ENCODE results near the gene PLPP3.

Gene PLPP3

DNA sequence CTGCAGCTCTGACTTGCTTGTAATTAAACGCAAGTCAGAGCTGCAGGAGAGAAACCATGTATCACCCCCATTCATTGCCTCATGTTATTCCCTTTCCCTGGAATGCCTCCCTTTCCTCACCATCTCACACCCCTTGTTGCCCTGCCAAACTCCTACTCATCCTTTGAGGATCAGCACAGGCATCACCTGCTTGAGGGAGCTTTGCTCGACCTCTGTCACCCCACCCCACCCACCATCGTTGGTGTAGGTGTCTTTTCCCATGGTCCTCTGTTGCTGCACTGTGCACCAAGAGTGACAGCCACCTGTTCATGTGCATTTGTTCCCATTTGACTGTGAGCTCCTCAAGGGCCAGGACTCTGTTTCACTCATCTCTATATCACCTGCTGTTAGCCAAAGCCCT, 117.2 kb downstream of the PLPP3 start:
- no peak for DNase-seq (ENCODE audit: low read depth in 2 of 2)

DNA sequence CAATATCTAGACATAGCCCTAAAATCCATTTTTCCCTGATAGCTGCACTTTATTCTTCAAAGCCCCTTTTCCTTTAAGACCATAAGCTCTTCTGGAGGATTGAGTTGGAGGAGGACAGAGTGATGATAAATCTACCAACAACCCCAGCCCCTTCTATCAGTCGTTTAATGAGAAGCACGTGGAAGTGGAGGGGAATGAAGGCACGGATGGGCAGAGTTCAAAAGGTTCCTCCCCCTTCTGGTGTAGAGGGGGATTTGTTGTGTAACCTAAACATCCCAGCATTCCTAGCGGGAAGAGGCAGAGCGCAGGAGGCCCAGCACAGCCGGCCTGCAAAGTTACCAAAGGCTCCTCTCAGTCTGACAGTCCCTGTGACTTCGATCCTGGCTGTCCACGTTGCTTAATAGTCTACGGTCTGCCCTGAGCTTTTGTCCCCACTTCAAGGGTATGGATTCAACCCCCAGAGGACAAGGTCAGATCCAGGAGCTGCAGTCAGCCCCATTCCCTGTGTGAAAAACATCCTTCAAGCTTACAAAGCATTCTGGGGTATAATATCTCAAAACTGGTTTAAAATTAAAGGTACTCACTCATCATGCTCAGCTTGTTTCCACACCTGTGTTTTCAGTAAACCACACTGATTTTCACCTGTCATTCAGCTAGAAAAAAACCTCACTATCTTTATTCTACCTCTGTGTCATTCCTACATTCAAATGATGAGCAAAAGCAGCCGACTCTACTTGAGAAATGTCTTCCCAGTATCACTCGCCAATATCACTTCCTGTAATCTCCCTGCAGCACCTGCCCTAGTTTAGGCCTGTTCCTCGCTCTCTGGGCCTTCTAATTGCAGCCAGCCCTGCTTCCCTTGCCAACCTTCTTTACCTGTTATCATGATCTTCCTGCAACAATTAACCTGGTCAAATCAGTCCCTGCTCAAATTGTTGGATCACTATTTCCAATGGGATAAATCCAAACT, 117.9 kb downstream of the PLPP3 start:
- no peak for DNase-seq (ENCODE audit: low read depth in 2 of 2)

DNA sequence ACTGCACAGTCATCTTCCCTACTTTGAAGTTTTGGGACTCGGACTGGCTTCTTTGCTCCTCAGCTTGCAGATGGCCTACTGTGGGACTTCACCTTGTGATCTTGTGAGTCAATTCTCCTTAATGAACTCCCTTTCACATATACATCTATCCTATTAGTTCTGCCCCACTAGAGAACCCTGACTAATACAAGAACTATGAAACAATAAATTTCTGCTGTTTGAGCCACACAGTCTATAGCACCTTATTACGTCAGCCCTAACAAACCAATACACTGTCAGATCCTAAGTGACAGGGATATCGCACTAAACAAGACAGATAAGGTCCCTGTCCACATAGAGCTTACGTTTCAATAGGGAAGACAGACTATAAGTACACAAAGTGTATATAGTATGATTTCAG, 120.1 kb downstream of the PLPP3 start:
- DNase-seq (ENCODE audit: low read depth in 2 of 2) = no peak

DNA sequence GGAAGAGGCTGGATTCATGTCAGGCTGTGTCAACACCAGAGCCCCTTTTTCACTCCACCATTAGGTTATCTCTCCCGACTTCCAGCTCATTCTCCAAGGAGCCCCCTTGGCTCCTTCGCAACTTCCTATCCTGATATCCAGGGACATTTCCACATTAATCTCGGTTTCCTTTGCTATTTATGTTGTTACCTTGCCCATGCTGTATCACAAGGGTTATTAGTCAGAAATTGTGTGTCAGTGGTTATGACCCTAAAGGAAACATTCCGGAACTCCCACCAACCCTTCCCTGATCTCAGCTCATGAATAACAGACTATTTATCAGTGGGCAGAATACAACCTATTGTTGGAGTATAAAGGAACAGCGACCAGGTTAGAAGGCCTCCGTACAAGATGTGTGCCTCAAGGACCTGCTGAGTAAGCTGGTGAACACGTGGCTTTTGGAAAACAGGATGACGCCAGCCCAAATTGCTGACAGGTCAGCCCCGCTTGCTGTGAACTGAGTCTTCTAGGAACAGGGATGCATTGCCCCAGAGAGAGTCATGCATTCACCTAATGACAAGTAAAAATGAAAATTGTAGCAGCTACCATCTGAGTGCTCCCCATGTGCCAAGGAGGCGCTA, 121.5 kb downstream of the PLPP3 start:
- no peak for DNase-seq (ENCODE audit: low read depth in 2 of 2)

DNA sequence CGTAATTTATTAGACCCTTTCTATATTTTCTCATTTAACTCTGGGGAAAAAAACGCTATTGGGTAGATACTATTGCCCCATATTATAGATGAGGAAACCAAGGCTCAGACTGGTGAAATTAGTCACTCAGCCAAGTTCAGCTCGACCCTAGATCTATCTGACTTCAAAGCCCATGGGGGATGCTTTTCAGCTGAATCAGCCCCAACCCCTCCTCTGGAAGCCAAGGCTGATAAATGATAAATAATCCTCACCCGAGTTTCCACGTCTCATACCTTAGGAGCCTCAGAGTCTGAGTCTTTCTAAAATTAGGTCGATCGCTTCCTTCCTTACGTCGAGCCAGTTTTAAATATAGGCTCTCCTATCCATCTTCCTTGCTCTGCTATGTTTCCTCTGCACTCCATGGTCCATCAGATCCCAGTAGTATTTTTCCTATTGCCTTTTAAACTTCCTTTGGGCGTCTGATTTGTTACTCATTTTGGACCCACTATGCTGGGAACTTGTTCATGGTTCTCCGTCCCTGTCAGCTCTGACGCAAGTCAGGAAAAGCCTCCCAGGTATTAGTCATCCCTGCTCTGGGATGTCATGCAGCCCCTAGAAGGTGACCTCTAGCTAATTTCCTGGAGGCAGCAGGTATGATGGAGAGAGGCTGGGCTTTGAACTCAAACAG, 122.8 kb downstream of the PLPP3 start:
- no peak for DNase-seq (ENCODE audit: low read depth in 2 of 2)

DNA sequence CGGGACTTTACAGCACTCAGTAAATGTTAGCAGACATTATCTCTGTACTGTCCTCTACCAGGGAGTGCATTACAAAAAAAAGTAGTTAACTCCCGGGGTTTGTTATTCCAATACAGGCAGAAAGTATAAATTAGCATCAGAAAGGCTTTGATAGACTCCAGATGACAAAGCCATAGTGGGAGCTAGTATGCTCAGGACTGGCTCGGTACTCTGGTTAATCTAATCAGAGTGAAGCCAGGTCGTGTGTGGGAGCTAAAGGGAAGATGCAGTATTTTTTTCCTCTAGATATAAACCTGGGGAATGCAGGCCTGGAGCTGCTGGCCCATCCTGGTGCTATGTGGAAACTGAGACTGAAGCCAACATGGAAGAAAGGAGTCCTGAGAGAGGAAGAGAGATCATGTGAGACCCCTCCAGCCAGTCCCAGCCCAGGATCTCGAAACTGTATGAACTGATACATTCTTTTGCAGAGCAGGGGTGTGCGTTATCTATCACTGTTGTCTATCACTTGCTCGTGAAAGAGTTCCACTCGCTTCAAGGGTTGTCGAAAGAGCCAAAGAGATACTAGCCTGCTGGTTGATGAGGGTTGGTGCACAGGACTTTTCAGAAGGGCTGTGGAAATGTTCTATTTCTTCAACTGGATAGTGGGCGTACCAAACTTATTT, 125.8 kb downstream of the PLPP3 start:
- no peak for DNase-seq (ENCODE audit: low read depth in 2 of 2)

DNA sequence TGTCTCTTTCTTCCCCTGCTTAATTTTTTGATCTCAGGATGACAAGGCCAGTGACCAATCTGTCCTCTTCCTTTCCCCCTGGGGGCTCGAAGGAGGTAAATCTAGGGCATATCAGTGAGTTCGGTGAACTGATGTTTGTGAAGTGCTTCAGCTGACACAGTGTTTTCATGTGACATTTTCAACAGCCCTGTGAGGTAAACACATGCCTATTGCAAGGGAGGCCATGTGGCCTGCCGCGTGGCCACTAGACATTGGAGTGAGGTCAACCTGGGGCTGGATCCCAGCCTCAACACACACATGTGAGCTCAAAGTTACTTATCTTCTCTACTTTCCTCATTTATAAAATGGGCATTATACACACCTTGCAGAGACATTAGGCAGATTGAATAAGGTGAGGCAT, 126.3 kb downstream of the PLPP3 start:
- no peak for DNase-seq (ENCODE audit: low read depth in 2 of 2)

DNA sequence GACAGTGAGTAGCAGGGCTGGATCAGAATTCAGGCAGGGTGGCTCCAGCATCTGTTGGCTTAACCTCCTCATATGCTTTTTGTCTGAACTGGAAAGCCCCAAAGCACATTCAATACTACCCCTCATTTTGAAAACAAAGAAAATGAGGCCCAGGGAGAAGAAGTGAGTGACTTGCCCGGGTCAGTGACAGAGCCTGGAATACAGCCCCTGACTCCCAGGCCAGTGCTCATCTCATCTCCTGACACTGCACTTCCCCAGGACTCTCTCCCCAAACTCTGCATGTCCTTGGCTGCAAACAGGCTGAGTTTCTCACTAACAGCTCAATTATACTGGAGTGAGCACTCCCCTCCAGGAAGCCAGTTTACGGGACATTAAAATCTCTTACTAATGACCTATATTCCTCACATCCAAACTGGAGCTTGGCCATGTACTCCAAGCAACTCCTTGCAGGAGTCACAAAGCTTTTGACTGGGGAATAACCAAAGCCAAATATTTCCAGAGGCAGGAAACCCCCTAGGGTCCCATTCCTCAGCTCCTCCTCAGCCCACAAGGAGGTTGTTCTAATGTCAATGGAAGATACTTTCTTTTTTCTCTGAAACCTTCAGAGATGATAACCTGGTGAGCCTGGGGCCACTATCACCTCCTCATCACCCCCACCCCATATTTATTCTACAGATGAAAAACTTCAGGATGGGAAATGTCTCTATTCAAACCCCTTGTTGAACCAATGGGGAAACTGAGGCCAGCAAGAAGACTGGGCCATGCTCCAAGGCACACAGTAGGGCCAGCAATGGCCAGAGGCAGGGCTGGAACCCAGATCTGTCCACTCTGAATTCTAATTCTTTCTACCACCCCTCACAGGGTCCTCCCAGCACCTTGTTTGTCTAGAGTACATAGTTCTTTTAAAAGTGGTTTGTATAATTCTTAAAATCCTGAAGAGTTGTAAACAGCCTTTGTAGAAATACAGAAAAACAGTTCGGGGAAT, 127.0 kb downstream of the PLPP3 start:
- DNase-seq (ENCODE audit: low read depth in 2 of 2) = no peak

DNA sequence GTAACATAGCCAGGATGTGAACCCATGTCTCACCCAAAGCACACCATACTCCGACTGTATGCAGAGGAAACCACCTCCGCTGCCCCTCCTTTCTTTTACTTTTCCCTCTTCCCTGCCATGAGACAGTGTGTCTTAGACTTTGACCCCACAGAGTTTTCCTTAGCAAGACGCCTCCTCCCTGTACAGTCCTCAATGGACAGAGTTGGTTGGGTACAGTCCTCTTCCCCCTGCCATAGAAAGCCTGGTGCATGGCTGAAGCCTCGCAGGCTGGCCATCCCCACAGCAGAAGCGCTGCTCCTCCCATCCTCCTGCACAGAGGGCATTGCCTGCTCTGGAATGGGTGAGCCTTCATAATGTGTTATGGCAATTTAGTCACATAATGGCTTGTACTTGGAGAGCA, 127.9 kb downstream of the PLPP3 start:
- no peak for DNase-seq (ENCODE audit: low read depth in 2 of 2)

DNA sequence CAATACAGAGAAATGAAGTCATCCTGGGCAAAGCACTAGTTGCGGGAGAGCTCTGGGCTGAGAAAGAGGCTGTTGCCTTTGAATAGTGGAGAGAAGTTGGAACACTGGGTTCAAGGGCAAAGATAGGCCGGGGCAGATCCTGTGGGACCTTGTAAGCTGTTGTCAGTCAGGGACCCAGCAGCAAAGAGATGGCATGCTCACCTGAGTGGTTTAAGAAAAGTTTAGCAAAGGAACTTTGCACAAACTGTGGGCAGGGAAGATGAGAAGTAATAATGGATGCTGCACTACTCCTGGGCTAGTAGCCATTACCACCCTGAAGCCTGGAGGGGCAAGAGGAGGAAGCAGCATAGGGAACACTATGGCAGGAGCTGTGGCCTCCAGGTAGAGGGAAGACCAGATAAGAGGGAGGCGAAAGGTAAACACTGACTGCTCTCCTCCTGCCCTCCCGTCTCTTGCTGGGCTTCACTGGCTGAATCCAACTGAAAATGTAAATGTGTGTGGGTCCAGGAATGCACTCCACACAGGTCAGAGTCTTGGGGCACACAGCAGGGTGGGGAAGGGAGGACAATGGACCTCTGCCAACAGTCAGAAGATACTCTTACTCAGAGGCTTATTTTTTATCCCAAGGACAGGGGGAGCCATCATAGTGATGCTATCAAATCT, 129.2 kb downstream of the PLPP3 start:
- no peak for DNase-seq (ENCODE audit: low read depth in 2 of 2)

DNA sequence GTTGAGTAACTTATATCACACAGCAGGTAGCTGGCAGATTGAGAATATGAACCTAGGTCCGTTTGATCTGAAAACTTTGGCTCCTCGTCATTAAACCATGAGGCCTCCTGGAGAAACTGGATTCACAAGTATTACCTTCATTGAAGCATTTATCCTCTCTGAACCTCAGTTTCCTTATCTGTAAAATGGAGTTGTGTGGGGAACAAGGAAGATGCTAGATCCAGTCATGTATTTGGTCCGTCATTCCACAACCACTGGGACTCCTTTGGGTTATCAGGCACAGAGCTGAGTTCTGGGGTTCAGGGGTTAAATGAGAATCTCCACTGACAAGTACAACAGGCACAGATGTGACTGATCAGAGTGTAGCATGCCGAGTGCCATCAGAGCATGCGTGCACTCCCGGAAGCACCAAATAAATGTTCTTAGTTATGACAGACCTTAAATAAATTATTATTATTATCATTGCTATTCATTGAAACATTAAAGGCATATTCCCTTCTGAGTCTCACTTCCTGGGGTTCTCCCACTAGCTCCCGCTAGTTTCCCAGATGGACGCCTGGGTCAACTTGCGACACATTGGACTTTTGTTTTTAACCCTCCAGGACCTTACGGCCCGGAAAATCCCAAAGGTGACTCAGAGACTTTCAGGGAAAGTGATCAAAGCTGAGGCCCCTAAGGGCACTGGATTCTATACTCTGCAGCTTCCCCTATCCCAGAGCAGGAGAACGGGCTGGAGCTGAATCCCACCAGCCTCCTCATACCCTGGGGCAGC, 130.6 kb downstream of the PLPP3 start:
- DNase-seq (ENCODE audit: low read depth in 2 of 2) = no peak

DNA sequence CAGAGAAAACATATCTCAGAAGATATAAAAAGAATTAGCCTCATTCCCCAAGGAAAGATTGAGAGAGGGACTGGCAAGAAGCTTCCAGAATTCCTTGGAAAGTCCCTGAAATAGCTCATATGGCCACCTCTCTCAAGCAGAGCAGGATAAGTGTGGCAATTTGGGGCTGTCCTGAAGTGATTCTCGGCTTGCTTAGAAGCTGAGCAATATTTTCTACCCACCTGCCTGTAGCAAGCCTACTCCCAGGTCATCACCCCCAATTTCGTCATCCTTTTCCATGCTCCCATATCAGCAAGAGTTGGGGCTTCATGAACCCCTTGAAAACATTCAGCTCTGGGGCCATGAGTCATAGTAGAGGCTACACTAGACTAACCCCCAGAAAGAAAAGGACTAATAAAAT, 131.5 kb downstream of the PLPP3 start:
- no peak for DNase-seq (ENCODE audit: low read depth in 2 of 2)

DNA sequence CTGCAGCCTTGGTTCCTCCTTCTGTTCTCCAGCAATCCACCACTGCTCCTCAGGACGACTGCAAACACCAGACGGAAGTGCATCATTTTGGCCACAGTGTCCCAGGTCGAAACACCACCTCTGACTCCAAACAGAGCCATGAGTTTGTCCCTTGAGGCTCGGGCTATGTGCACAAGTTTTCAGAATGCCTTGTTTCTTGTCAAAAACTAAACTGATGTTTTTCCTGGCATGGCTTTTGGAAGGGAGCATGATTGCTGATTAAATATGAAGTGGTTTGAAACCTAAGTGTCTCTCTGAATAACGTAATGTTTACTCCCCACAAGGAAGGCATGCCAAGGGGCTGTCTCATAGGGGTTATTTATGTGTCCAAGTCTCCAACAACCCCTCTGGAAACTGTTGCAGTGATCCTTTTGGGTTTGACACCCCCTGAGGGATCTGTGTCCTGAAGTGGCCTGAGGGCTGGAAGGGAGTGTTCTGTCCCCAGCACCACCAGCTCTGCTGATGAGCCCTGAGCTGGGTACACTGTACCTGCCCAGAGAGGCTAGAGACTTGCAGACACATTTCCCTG, 132.7 kb downstream of the PLPP3 start:
- no peak for DNase-seq (ENCODE audit: low read depth in 2 of 2)

DNA sequence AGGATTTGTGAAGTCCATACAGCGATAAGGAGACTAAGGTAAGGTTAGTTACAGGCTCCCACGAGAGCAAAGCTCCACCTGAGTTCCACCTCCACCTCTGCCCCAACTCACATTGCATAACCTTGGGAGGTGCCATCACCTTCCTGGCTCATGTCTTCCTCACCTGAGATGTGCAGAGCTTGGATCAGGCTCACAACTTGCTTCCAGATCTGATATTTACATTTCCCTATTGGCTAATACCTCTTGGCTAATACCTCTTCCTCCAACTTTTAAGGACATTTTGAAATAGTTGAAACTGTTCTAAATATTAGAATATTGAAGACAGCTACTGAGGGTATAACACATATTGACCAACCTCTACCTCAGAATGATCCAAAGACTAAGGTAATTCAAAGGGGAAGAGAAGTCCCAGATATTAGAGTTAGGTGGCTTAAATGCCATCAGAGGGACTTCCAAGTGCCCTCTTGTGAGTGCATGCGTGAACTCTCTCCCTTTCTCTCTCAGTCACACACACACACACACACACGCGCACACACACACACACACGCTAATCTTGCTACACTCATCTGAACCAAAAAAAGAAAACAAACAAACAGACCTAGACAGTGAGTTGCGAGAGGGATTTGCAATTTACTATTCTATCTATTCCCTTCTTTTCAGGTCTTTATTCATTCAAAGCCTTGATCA, 134.3 kb downstream of the PLPP3 start:
- DNase-seq (ENCODE audit: low read depth in 2 of 2) = no peak

Data from activated CD8-positive, alpha-beta memory T cell treated with anti-CD3 and anti-CD28 coated beads for 4 hours (primary cell).